ENCODE measurements around the gene ENGASE. TPM values are rescaled to one million over a fixed set of nuclear protein-coding genes. Genes with fewer than 3 reads are reported as not detected.

The ENGASE gene
- total and polyA plus RNA-seq, 2 of the 4 experiments (the other 2 are of a cell fraction), result 3.9 to 12.1 TPM

- TF ChIP-seq CHD1 (IDR thresholded peaks at IDR 0.05; ENCODE audit: low read depth, low read length) (no peak), POLR2A (IDR thresholded peaks at IDR 0.05; ENCODE audit: low read depth, low read length) (no peak)
Measured at GRCh38 chr17:79097226-79098055, 22.8 kb downstream of the ENGASE start (continued).

- H2AFZ ChIP-seq (replicated peaks; ENCODE audit: low read length, poor library complexity), result no peak overlapping the region
- no peaks in the 10 kb centered on the region for H4K20me1 ChIP-seq (ENCODE audit: insufficient read depth, low read length)
- H3K79me1 ChIP-seq (ENCODE audit: low read depth in 1 of 2, low read length in 2 of 2), result no peaks in the 10 kb centered on the region
- H2AK5ac ChIP-seq (ENCODE audit: low read depth, low read length), result no peak overlapping the region
- no peak overlapping the region for H3K18ac ChIP-seq (ENCODE audit: low read depth, low read length)
- H2BK15ac ChIP-seq (ENCODE audit: low read depth, low read length), result no peak overlapping the region
- no peaks in the 10 kb centered on the region for H3K36me3 ChIP-seq (ENCODE audit: control insufficient read depth, insufficient read depth, low read length)
- H3K4ac ChIP-seq (ENCODE audit: low read depth, low read length), result no peak overlapping the region
- H3K27me3 ChIP-seq (ENCODE audit: control insufficient read depth, insufficient read depth, low read length), result peaks cover 84% of the 10 kb centered on the region
- ChIA-PET CTCF (no interaction called here), POLR2A (ENCODE audit: unreplicated experiment) (no interaction called here)
- H3K4me2 ChIP-seq (ENCODE audit: low read depth, low read length), result no peak overlapping the region
- H2BK120ac ChIP-seq (ENCODE audit: low read depth, low read length), result no peak overlapping the region
- no peak overlapping the region for H4K5ac ChIP-seq (ENCODE audit: low read depth, low read length)
- H4K8ac ChIP-seq (ENCODE audit: low read depth in 2 of 2, low read length in 2 of 2), result no peak overlapping the region
- H3K27ac ChIP-seq (ENCODE audit: insufficient read depth, low read length), result no peak overlapping the region
- H3K9me3 ChIP-seq (ENCODE audit: control insufficient read depth, insufficient read depth, low read length), result no peaks in the 10 kb centered on the region
- ATAC-seq (ENCODE audit: low read depth), result no peak
- no peak overlapping the region for H3K14ac ChIP-seq (replicated peaks; ENCODE audit: low read depth, low read length)
- in situ Hi-C loops (cut with MboI; ENCODE audit: low sequenced_read_pairs), result loop anchor here (25.0 kb wide), 1 partner anchor 614 kb away; no protein-coding TSS in a partner anchor
- H3K4me3 ChIP-seq (ENCODE audit: insufficient read depth, low read depth, low read length), result no peak overlapping the region
- H3K56ac ChIP-seq (ENCODE audit: extremely low read depth, insufficient read depth, low read length), result no peak overlapping the region
- DNase-seq, result no peak
- H2BK20ac ChIP-seq (ENCODE audit: low read depth, low read length), result no peak overlapping the region
- intact Hi-C loops (cut with micrococcal nuclease), result no loop called here
- TF ChIP-seq, protein P1, sequence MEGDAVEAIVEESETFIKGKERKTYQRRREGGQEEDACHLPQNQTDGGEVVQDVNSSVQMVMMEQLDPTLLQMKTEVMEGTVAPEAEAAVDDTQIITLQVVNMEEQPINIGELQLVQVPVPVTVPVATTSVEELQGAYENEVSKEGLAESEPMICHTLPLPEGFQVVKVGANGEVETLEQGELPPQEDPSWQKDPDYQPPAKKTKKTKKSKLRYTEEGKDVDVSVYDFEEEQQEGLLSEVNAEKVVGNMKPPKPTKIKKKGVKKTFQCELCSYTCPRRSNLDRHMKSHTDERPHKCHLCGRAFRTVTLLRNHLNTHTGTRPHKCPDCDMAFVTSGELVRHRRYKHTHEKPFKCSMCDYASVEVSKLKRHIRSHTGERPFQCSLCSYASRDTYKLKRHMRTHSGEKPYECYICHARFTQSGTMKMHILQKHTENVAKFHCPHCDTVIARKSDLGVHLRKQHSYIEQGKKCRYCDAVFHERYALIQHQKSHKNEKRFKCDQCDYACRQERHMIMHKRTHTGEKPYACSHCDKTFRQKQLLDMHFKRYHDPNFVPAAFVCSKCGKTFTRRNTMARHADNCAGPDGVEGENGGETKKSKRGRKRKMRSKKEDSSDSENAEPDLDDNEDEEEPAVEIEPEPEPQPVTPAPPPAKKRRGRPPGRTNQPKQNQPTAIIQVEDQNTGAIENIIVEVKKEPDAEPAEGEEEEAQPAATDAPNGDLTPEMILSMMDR (conservative IDR thresholded peaks at IDR 0.05; ENCODE audit: low read depth, low read length), result no peak
- no peak for TF ChIP-seq MXI1 (IDR thresholded peaks at IDR 0.05; ENCODE audit: borderline replicate concordance, low read depth, low read length)
- TF ChIP-seq, protein P2, sequence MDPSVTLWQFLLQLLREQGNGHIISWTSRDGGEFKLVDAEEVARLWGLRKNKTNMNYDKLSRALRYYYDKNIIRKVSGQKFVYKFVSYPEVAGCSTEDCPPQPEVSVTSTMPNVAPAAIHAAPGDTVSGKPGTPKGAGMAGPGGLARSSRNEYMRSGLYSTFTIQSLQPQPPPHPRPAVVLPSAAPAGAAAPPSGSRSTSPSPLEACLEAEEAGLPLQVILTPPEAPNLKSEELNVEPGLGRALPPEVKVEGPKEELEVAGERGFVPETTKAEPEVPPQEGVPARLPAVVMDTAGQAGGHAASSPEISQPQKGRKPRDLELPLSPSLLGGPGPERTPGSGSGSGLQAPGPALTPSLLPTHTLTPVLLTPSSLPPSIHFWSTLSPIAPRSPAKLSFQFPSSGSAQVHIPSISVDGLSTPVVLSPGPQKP (IDR thresholded peaks at IDR 0.05; ENCODE audit: borderline replicate concordance, low read depth, low read length), result no peak
- no peak for TF ChIP-seq RCOR1 (IDR thresholded peaks at IDR 0.05; ENCODE audit: insufficient replicate concordance, low read length)
- TF ChIP-seq CEBPB (IDR thresholded peaks at IDR 0.05; ENCODE audit: low read depth, low read length), result no peak
- TF ChIP-seq MAFK (IDR thresholded peaks at IDR 0.05; ENCODE audit: low read depth, low read length), result no peak
- H3K9ac ChIP-seq (ENCODE audit: low read depth, low read length), result no peak overlapping the region
- H2AK9ac ChIP-seq (replicated peaks; ENCODE audit: low read depth, low read length, poor library complexity), result no peak overlapping the region
- no peak overlapping the region for H4K91ac ChIP-seq (ENCODE audit: insufficient read depth, low read depth, low read length)
- H3K9me1 ChIP-seq (ENCODE audit: insufficient read depth, low read length), result no peaks in the 10 kb centered on the region
- no TSS peak for BruUV-seq (replicated peaks)
- H3K23ac ChIP-seq (ENCODE audit: low read depth, low read length), result no peak overlapping the region
- 53% methylated on average over 3 of the region's 16 CpGs; no CpG with 5 or more reads in 1 of the 2 experiments for WGBS, 2 experiments (ENCODE audit: extremely low coverage in 2 of 2, insufficient read length in 1 of 2)
- H3K4me1 ChIP-seq (ENCODE audit: control insufficient read depth, insufficient read depth, low read length), result no peaks in the 10 kb centered on the region
- no peak overlapping the region for H2BK5ac ChIP-seq (ENCODE audit: low read depth, low read length, poor library complexity, severe bottlenecking)
- dilution Hi-C loops (cut with HindIII; ENCODE audit: low sequenced_read_pairs, unreplicated experiment), result no loop called here
Measured at GRCh38 chr17:79098282-79098867, 23.8 kb downstream of the ENGASE start.
